ENCODE data around the gene IFNAR1. TPM values are rescaled to one million over a fixed set of nuclear protein-coding genes. Genes with fewer than 3 reads are reported as not detected.
A peak's percentile ranks its signal among the peaks of the same experiment; 100 is the strongest.

Gene IFNAR1
- total and polyA plus RNA-seq, 2 experiments from 2014 or later: 14.0 to 18.7 TPM

DNA sequence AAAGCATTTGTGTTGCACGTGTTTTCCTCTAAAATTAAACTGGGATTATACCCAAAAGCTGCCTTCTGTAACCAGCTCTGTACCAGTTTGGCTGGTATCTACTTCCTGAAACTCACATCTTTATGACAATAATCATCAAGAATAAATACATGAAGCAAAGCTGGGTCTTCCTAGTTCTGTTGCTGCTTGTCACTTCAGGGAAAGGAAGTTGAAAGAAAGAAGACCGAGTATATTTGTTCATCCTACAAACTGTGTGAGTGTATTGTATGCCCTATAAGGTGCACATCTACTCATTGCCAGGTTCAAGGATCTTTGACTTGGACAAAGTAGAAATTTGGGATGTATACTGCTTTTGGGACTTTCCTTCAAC is 49.3 kb downstream of the IFNAR1 start:
- Histone ChIP-seq H3K79me2 (replicated peaks; ENCODE audit: insufficient read depth) (no peaks in the 10 kb centered on the region), H3K4me1 (ENCODE audit: insufficient read depth) (no peaks in the 10 kb centered on the region), H3K27ac (ENCODE audit: low read depth) (no peak overlapping the region), H3K4me3 (no peak overlapping the region), H3K9me2 (ENCODE audit: insufficient read depth) (no peaks in the 10 kb centered on the region), H3K4me2 (no peak overlapping the region), H3K36me3 (ENCODE audit: insufficient read depth) (peaks cover under 1% of the 10 kb centered on the region; the same call in 1 of the 2 replicates), H2AFZ (no peak overlapping the region), H3K27me3 (ENCODE audit: insufficient read depth) (no peaks in the 10 kb centered on the region), H4K20me1 (replicated peaks; ENCODE audit: insufficient read depth) (no peaks in the 10 kb centered on the region), H3F3A (replicated peaks; ENCODE audit: low read depth) (0 out of 2 replicates have a peak, but pooled peaks cover 3% of the 10 kb centered on the region)
- TF ChIP-seq STAT1 (IDR thresholded peaks at IDR 0.05; ENCODE audit: unreplicated experiment) (no peak), ZNF114 (CRISPR knock-in tag; IDR thresholded peaks at IDR 0.05) (no peak), EZH2phosphoT487 (IDR thresholded peaks at IDR 0.05; ENCODE audit: unreplicated experiment) (no peak), EZH2 (IDR thresholded peaks at IDR 0.05; ENCODE audit: low read depth, unreplicated experiment) (no peak), ZNF331 (CRISPR knock-in tag; IDR thresholded peaks at IDR 0.05; ENCODE audit: low read depth) (no peak), POLR2AphosphoS5 (IDR thresholded peaks at IDR 0.05; ENCODE audit: low read depth) (no peak), NANOG (IDR thresholded peaks at IDR 0.05; ENCODE audit: borderline replicate concordance) (no peak)
- TF ChIP-seq, protein P1, sequence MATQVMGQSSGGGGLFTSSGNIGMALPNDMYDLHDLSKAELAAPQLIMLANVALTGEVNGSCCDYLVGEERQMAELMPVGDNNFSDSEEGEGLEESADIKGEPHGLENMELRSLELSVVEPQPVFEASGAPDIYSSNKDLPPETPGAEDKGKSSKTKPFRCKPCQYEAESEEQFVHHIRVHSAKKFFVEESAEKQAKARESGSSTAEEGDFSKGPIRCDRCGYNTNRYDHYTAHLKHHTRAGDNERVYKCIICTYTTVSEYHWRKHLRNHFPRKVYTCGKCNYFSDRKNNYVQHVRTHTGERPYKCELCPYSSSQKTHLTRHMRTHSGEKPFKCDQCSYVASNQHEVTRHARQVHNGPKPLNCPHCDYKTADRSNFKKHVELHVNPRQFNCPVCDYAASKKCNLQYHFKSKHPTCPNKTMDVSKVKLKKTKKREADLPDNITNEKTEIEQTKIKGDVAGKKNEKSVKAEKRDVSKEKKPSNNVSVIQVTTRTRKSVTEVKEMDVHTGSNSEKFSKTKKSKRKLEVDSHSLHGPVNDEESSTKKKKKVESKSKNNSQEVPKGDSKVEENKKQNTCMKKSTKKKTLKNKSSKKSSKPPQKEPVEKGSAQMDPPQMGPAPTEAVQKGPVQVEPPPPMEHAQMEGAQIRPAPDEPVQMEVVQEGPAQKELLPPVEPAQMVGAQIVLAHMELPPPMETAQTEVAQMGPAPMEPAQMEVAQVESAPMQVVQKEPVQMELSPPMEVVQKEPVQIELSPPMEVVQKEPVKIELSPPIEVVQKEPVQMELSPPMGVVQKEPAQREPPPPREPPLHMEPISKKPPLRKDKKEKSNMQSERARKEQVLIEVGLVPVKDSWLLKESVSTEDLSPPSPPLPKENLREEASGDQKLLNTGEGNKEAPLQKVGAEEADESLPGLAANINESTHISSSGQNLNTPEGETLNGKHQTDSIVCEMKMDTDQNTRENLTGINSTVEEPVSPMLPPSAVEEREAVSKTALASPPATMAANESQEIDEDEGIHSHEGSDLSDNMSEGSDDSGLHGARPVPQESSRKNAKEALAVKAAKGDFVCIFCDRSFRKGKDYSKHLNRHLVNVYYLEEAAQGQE (IDR thresholded peaks at IDR 0.05; ENCODE audit: unreplicated experiment): no peak
- TF ChIP-seq, protein P2, sequence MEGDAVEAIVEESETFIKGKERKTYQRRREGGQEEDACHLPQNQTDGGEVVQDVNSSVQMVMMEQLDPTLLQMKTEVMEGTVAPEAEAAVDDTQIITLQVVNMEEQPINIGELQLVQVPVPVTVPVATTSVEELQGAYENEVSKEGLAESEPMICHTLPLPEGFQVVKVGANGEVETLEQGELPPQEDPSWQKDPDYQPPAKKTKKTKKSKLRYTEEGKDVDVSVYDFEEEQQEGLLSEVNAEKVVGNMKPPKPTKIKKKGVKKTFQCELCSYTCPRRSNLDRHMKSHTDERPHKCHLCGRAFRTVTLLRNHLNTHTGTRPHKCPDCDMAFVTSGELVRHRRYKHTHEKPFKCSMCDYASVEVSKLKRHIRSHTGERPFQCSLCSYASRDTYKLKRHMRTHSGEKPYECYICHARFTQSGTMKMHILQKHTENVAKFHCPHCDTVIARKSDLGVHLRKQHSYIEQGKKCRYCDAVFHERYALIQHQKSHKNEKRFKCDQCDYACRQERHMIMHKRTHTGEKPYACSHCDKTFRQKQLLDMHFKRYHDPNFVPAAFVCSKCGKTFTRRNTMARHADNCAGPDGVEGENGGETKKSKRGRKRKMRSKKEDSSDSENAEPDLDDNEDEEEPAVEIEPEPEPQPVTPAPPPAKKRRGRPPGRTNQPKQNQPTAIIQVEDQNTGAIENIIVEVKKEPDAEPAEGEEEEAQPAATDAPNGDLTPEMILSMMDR (conservative IDR thresholded peaks at IDR 0.05; ENCODE audit: low read depth in 2 of 2): no peak
- H3K4me3 Mint-ChIP-seq: no peak overlapping the region
- H3K36me3 Mint-ChIP-seq (ENCODE audit: low read depth): peaks cover 12% of the 10 kb centered on the region; the same call in 1 of the 3 replicates
- H3K27ac Mint-ChIP-seq: no peak overlapping the region
- H3K27me3 Mint-ChIP-seq (ENCODE audit: insufficient read depth, low read depth, poor library complexity): peaks cover 5% of the 10 kb centered on the region
- ATAC-seq: no peak
- no peak for DNase-seq (ENCODE audit: low spot score)
- H3K4me1 Mint-ChIP-seq: no peaks in the 10 kb centered on the region
- peaks cover 25% of the 10 kb centered on the region for H3K9me3 Mint-ChIP-seq

DNA sequence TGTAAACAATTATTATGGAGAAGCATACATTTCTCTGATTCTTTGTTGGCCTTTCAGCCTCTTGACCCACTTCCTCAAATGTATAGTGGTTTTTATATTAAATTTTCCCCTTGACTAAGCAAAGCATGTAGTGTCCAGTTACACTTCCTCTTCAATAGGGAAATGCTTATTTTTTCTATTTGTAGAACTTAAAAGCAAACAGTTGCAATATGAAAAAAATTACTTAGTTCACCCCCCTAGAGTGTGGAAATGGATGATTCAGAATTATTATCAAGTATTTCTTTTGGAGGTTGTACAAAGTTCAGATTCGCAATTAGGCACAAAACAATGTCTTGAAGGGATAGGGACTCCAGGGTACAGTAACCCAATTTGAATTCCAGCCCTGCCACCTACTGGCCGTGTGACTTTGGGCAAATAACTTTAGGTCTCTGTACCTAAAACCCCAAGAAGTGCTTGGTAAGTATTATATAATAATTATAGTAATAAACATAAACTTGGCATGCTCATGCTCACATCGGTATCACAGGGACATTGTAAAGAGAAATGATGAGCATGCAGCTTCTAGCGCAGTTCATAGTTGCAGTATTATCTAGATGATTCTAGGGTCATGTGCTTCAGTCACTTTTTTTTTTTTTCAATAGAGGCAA is 49.8 kb downstream of the IFNAR1 start:
- no peaks in the 10 kb centered on the region for H3K79me2 ChIP-seq (replicated peaks; ENCODE audit: insufficient read depth)
- no peak overlapping the region for H3K27ac Mint-ChIP-seq
- peaks cover 7% of the 10 kb centered on the region; the same call in 1 of the 3 replicates for H3K36me3 Mint-ChIP-seq (ENCODE audit: low read depth)
- no peaks in the 10 kb centered on the region for H4K20me1 ChIP-seq (replicated peaks; ENCODE audit: insufficient read depth)
- H3K4me3 Mint-ChIP-seq: no peak overlapping the region
- no peaks in the 10 kb centered on the region for H3K9me2 ChIP-seq (ENCODE audit: insufficient read depth)
- 0 out of 2 replicates have a peak, but pooled peaks cover 3% of the 10 kb centered on the region for H3F3A ChIP-seq (replicated peaks; ENCODE audit: low read depth)
- H3K27me3 Mint-ChIP-seq (ENCODE audit: insufficient read depth, low read depth, poor library complexity): peaks cover 5% of the 10 kb centered on the region
- peak overlapping the region; percentile 3; the same call in 1 of the 2 replicates for H2AFZ ChIP-seq
- H3K36me3 ChIP-seq (ENCODE audit: insufficient read depth): no peaks in the 10 kb centered on the region; the same call in 1 of the 2 replicates
- H3K27me3 ChIP-seq (ENCODE audit: insufficient read depth): no peaks in the 10 kb centered on the region
- H3K27ac ChIP-seq (ENCODE audit: low read depth): no peak overlapping the region
- H3K4me1 Mint-ChIP-seq: no peaks in the 10 kb centered on the region
- peaks cover 20% of the 10 kb centered on the region for H3K9me3 Mint-ChIP-seq
- DNase-seq (ENCODE audit: low spot score) (peak; percentile 68), ATAC-seq (peak; percentile 82)
- H3K4me1 ChIP-seq (ENCODE audit: insufficient read depth): no peaks in the 10 kb centered on the region
- no peak overlapping the region for H3K4me2 ChIP-seq
- TF ChIP-seq, protein P2 (conservative IDR thresholded peaks at IDR 0.05; ENCODE audit: low read depth in 2 of 2): peak; percentile 65 to 84
- TF ChIP-seq STAT1 (IDR thresholded peaks at IDR 0.05; ENCODE audit: unreplicated experiment): no peak
- TF ChIP-seq EZH2 (IDR thresholded peaks at IDR 0.05; ENCODE audit: low read depth, unreplicated experiment): no peak
- no peak for TF ChIP-seq ZNF331 (CRISPR knock-in tag; IDR thresholded peaks at IDR 0.05; ENCODE audit: low read depth)
- TF ChIP-seq, protein P1 (IDR thresholded peaks at IDR 0.05; ENCODE audit: unreplicated experiment): no peak
- no peak overlapping the region for H3K4me3 ChIP-seq
